ENCODE measurements around the gene HFE.
A peak's percentile ranks its signal among the peaks of the same experiment; 100 is the strongest.

The HFE gene

GRCh38 chr6:26122005-26122388 lies 34.8 kb downstream of the HFE start:
- Histone ChIP-seq H3K4me3 (ENCODE audit: low read depth in 1 of 2, low read length in 2 of 2) (no peak overlapping the region), H3K36me3 (ENCODE audit: control insufficient read depth in 1 of 2, insufficient read depth in 2 of 2, low read length in 2 of 2) (no peaks in the 10 kb centered on the region), H3K9me3 (ENCODE audit: control insufficient read depth in 1 of 2, low read length in 2 of 2) (no peaks in the 10 kb centered on the region), H3K27me3 (ENCODE audit: control insufficient read depth in 1 of 2, insufficient read depth in 2 of 2, low read length in 2 of 2) (no peaks in the 10 kb centered on the region), H3K9ac (ENCODE audit: low read depth in 1 of 2, low read length in 2 of 2) (peak overlapping the region in 1 of 2 donors; percentile 92), H3K27ac (ENCODE audit: low read depth, low read length) (no peak overlapping the region), H3K4me1 (ENCODE audit: control insufficient read depth in 1 of 2, insufficient read depth in 2 of 2, low read length in 2 of 2) (peaks cover 0 to 13% of the 10 kb centered on the region in 2 donors)

DNA sequence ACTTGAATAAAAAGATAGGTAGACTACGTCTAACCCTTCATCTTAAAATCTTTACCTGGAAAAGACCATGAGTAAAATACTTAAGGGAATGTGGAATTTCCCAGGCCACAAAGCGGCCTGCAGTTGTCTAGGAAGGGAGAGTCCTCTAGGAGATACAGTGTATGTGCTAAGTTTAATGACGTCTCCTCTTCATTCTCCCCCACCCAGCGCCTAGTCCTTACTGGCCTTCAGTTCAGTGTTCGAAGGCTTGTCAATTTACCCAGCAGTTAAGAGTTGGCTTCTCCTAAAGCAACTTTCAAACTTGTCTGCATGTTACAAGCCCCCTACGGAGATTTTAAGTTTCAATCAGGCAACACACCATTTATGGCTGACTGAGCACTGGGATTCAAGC lies 35.2 kb downstream of the HFE start:
- Histone ChIP-seq H3K36me3 (ENCODE audit: control insufficient read depth in 1 of 2, insufficient read depth in 2 of 2, low read length in 2 of 2) (no peaks in the 10 kb centered on the region), H3K9ac (ENCODE audit: low read depth in 1 of 2, low read length in 2 of 2) (peak overlapping the region; percentile 16 to 92), H3K27me3 (ENCODE audit: control insufficient read depth in 1 of 2, insufficient read depth in 2 of 2, low read length in 2 of 2) (no peaks in the 10 kb centered on the region), H3K9me3 (ENCODE audit: control insufficient read depth in 1 of 2, low read length in 2 of 2) (no peaks in the 10 kb centered on the region), H3K27ac (ENCODE audit: low read depth, low read length) (peak overlapping the region; percentile 98), H3K4me1 (ENCODE audit: control insufficient read depth in 1 of 2, insufficient read depth in 2 of 2, low read length in 2 of 2) (peaks cover 2 to 17% of the 10 kb centered on the region in 2 donors), H3K4me3 (ENCODE audit: low read depth in 1 of 2, low read length in 2 of 2) (peak overlapping the region; percentile 65 to 92)

DNA sequence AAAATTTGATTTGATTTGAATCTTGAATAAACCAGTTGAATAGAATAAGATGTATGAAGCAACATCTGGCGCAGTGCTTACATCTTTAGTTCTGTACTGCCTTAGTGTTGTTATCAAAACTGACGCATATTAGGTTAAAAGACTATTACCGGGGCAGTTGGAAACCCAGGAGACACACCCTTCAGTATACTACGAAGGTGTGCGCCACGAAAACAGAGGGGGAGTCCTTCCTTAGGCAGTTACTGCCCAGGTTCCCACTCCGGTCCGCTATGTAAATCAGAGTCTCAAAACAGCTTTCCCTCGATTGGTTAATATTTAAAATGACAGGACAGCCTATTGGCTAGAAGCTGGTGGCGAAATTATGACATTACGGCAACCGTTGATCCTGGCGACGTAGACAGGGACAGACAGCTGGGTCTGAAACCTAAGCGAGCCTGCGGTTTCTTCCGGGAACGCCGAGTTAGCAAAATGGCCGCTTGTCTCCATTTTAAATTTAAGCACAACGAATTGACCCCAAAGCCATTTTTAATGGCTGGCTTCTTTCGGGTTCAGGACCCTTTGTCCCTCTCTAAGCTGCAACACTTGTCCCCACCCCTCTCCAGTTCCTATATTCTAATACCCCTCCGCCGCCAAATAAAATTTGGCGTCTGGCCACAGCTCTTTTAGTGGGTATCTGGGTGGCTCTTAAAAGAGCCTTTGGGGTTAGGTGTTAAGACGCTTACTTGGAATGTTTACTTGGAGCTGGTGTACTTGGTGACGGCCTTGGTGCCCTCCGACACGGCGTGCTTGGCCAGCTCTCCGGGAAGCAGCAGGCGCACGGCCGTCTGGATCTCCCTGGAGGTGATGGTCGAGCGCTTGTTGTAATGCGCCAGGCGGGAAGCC lies 35.8 kb downstream of the HFE start:
- Histone ChIP-seq H3K9me3 (ENCODE audit: control insufficient read depth in 1 of 2, low read length in 2 of 2) (no peaks in the 10 kb centered on the region), H3K27ac (ENCODE audit: low read depth, low read length) (peak overlapping the region; percentile 98), H3K4me1 (ENCODE audit: control insufficient read depth in 1 of 2, insufficient read depth in 2 of 2, low read length in 2 of 2) (peaks cover 4 to 20% of the 10 kb centered on the region in 2 donors), H3K4me3 (ENCODE audit: low read depth in 1 of 2, low read length in 2 of 2) (peak overlapping the region; percentile 76 to 92), H3K9ac (ENCODE audit: low read depth in 1 of 2, low read length in 2 of 2) (peak overlapping the region; percentile 78 to 92), H3K27me3 (ENCODE audit: control insufficient read depth in 1 of 2, insufficient read depth in 2 of 2, low read length in 2 of 2) (no peaks in the 10 kb centered on the region), H3K36me3 (ENCODE audit: control insufficient read depth in 1 of 2, insufficient read depth in 2 of 2, low read length in 2 of 2) (no peaks in the 10 kb centered on the region)

GRCh38 chr6:26123675-26123946 lies 36.4 kb downstream of the HFE start:
- H3K27ac ChIP-seq (ENCODE audit: low read depth, low read length): peak overlapping the region; percentile 98
- peaks cover 9 to 26% of the 10 kb centered on the region in 2 donors for H3K4me1 ChIP-seq (ENCODE audit: control insufficient read depth in 1 of 2, insufficient read depth in 2 of 2, low read length in 2 of 2)
- H3K4me3 ChIP-seq (ENCODE audit: low read depth in 1 of 2, low read length in 2 of 2): peak overlapping the region; percentile 76 to 92
- H3K9ac ChIP-seq (ENCODE audit: low read depth in 1 of 2, low read length in 2 of 2): peak overlapping the region; percentile 78 to 92
- H3K27me3 ChIP-seq (ENCODE audit: control insufficient read depth in 1 of 2, insufficient read depth in 2 of 2, low read length in 2 of 2): no peaks in the 10 kb centered on the region
- H3K9me3 ChIP-seq (ENCODE audit: control insufficient read depth in 1 of 2, low read length in 2 of 2): no peaks in the 10 kb centered on the region
- no peaks in the 10 kb centered on the region for H3K36me3 ChIP-seq (ENCODE audit: control insufficient read depth in 1 of 2, insufficient read depth in 2 of 2, low read length in 2 of 2)

DNA sequence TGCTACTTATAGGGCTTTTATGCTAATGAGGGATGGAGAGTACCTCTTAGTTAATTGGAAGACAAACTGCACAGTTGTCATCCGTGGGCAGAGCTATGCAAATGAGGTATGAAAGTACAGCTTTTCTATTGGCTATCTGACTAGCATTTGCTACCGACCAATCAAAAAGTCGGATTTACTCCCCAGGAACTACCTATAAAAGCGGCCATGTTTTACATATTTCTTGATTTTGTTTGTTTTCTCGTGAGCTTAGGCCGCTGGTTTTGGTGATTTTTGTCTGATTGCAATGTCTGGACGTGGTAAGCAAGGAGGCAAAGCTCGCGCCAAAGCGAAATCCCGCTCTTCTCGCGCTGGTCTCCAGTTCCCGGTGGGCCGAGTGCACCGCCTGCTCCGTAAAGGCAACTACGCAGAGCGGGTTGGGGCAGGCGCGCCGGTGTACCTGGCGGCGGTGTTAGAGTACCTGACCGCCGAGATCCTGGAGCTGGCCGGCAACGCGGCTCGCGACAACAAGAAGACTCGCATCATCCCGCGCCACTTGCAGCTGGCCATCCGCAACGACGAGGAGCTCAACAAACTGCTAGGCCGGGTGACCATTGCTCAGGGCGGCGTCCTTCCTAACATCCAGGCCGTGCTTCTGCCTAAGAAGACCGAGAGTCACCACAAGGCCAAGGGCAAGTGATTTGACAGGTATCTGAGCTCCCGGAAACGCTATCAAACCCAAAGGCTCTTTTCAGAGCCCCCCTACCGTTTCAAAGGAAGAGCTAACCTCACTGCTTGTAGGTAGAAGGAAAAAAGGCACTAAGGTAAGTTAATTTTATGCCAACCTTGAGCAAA lies 36.9 kb downstream of the HFE start:
- H3K4me1 ChIP-seq (ENCODE audit: control insufficient read depth in 1 of 2, insufficient read depth in 2 of 2, low read length in 2 of 2): peaks cover 9 to 26% of the 10 kb centered on the region in 2 donors
- peak overlapping the region; percentile 91 to 99 for H3K9ac ChIP-seq (ENCODE audit: low read depth in 1 of 2, low read length in 2 of 2)
- H3K9me3 ChIP-seq (ENCODE audit: control insufficient read depth in 1 of 2, low read length in 2 of 2): no peaks in the 10 kb centered on the region
- H3K4me3 ChIP-seq (ENCODE audit: low read depth in 1 of 2, low read length in 2 of 2): peak overlapping the region; percentile 76 to 92
- no peaks in the 10 kb centered on the region for H3K36me3 ChIP-seq (ENCODE audit: control insufficient read depth in 1 of 2, insufficient read depth in 2 of 2, low read length in 2 of 2)
- no peaks in the 10 kb centered on the region for H3K27me3 ChIP-seq (ENCODE audit: control insufficient read depth in 1 of 2, insufficient read depth in 2 of 2, low read length in 2 of 2)
- H3K27ac ChIP-seq (ENCODE audit: low read depth, low read length): peak overlapping the region; percentile 98

- peak overlapping the region; percentile 76 to 92 for H3K4me3 ChIP-seq (ENCODE audit: low read depth in 1 of 2, low read length in 2 of 2)
- H3K36me3 ChIP-seq (ENCODE audit: control insufficient read depth in 1 of 2, insufficient read depth in 2 of 2, low read length in 2 of 2): peaks cover 0 to 6% of the 10 kb centered on the region in 2 donors
- H3K27me3 ChIP-seq (ENCODE audit: control insufficient read depth in 1 of 2, insufficient read depth in 2 of 2, low read length in 2 of 2): no peaks in the 10 kb centered on the region
- peak overlapping the region; percentile 91 to 99 for H3K9ac ChIP-seq (ENCODE audit: low read depth in 1 of 2, low read length in 2 of 2)
- peaks cover 9 to 26% of the 10 kb centered on the region in 2 donors for H3K4me1 ChIP-seq (ENCODE audit: control insufficient read depth in 1 of 2, insufficient read depth in 2 of 2, low read length in 2 of 2)
- peak overlapping the region; percentile 98 for H3K27ac ChIP-seq (ENCODE audit: low read depth, low read length)
- H3K9me3 ChIP-seq (ENCODE audit: control insufficient read depth in 1 of 2, low read length in 2 of 2): no peaks in the 10 kb centered on the region
Measured at GRCh38 chr6:26124781-26125685, 37.8 kb downstream of the HFE start.

DNA sequence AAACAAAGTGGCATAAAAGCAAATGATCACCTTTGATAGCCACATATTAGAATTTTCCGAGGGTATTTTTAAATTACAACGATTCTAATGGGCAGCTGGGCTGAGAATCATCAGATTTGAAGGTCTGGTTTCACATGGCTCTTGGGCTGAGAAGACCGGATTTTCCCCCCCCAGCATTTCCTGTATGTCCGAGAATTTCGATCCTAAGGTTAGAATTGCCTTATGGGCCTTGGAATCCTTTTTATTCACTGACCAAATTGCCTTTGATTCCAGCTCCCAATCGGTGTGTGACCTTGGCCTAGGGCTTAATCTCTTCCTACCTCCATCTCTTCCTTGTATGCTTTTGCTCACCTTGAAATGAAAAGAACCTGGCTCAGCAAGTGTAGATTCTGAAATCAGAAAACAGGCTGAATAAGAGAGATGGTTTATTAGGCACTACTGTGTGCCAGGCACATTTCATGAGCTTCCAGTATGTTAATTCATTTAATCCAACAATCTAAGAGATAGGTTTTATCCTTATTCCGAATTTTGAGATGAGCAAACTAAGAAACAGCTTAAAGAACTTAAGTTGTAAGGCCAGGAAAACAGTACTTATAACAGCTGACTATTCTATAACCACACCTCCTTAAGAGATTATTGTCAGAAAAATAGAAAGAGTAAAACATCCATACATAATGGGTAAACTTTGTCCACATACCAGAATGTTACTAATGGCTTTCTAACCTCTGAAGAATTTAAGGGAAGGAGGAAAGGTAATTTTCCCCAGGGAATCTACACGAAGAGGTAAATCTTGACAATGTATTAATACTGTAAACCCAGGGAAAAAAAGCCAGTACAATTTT lies 39.4 kb downstream of the HFE start:
- H3K9ac ChIP-seq (ENCODE audit: low read depth in 1 of 2, low read length in 2 of 2): peak overlapping the region; percentile 91 to 99
- H3K9me3 ChIP-seq (ENCODE audit: control insufficient read depth in 1 of 2, low read length in 2 of 2): no peaks in the 10 kb centered on the region
- peak overlapping the region; percentile 76 to 92 for H3K4me3 ChIP-seq (ENCODE audit: low read depth in 1 of 2, low read length in 2 of 2)
- H3K27me3 ChIP-seq (ENCODE audit: control insufficient read depth in 1 of 2, insufficient read depth in 2 of 2, low read length in 2 of 2): no peaks in the 10 kb centered on the region
- peak overlapping the region; percentile 36 for H3K27ac ChIP-seq (ENCODE audit: low read depth, low read length)
- peaks cover 0 to 14% of the 10 kb centered on the region in 2 donors for H3K36me3 ChIP-seq (ENCODE audit: control insufficient read depth in 1 of 2, insufficient read depth in 2 of 2, low read length in 2 of 2)
- peaks cover 13 to 26% of the 10 kb centered on the region in 2 donors for H3K4me1 ChIP-seq (ENCODE audit: control insufficient read depth in 1 of 2, insufficient read depth in 2 of 2, low read length in 2 of 2)

GRCh38 chr6:26128013-26128771 lies 41.0 kb downstream of the HFE start:
- H3K4me1 ChIP-seq (ENCODE audit: control insufficient read depth in 1 of 2, insufficient read depth in 2 of 2, low read length in 2 of 2): peaks cover 13 to 20% of the 10 kb centered on the region in 2 donors
- H3K9ac ChIP-seq (ENCODE audit: low read depth in 1 of 2, low read length in 2 of 2): no peak overlapping the region
- H3K27ac ChIP-seq (ENCODE audit: low read depth, low read length): no peak overlapping the region
- H3K9me3 ChIP-seq (ENCODE audit: control insufficient read depth in 1 of 2, low read length in 2 of 2): no peaks in the 10 kb centered on the region
- no peak overlapping the region for H3K4me3 ChIP-seq (ENCODE audit: low read depth in 1 of 2, low read length in 2 of 2)
- H3K27me3 ChIP-seq (ENCODE audit: control insufficient read depth in 1 of 2, insufficient read depth in 2 of 2, low read length in 2 of 2): no peaks in the 10 kb centered on the region
- peaks cover 0 to 14% of the 10 kb centered on the region in 2 donors for H3K36me3 ChIP-seq (ENCODE audit: control insufficient read depth in 1 of 2, insufficient read depth in 2 of 2, low read length in 2 of 2)
